ENCODE measurements around the gene ASXL1. TPM values are rescaled to one million over a fixed set of nuclear protein-coding genes. Genes with fewer than 3 reads are reported as not detected.
A peak's percentile ranks its signal among the peaks of the same experiment; 100 is the strongest.

ASXL1 gene
- total RNA-seq, 6 experiments from 2014 or later: 49.0 to 62.4 (median 54.4) TPM

GRCh38 chr20:32468860-32469259, 110.7 kb downstream of the ASXL1 start:
- Mint-ChIP-seq H3K27me3 (ENCODE audit: insufficient read depth) (peaks cover 2% of the 10 kb centered on the region; the same call in 1 of the 2 replicates), H3K27ac (no peak overlapping the region; the same call in 1 of the 2 replicates), H3K9me3 (no peaks in the 10 kb centered on the region), H3K4me1 (ENCODE audit: low read depth) (peaks cover 26% of the 10 kb centered on the region), H3K4me3 (no peak overlapping the region), H3K36me3 (ENCODE audit: low read depth) (peaks cover 11% of the 10 kb centered on the region; the same call in 1 of the 2 replicates)
- TF ChIP-seq CTCF (IDR thresholded peaks at IDR 0.05): no peak
- no peak for DNase-seq

GRCh38 chr20:32470025-32470861, 112.1 kb downstream of the ASXL1 start:
- Mint-ChIP-seq H3K27me3 (ENCODE audit: insufficient read depth) (peaks cover 2% of the 10 kb centered on the region), H3K4me1 (ENCODE audit: low read depth) (peaks cover 28% of the 10 kb centered on the region), H3K27ac (peak overlapping the region; percentile 82), H3K4me3 (peak overlapping the region; percentile 11; the same call in 1 of the 2 replicates), H3K9me3 (no peaks in the 10 kb centered on the region), H3K36me3 (ENCODE audit: low read depth) (peaks cover 11% of the 10 kb centered on the region; the same call in 1 of the 2 replicates)
- DNase-seq: peak; percentile 50
- peak; percentile 79 for TF ChIP-seq CTCF (IDR thresholded peaks at IDR 0.05)

- Mint-ChIP-seq H3K27me3 (ENCODE audit: insufficient read depth) (peaks cover 2% of the 10 kb centered on the region), H3K4me3 (no peak overlapping the region), H3K4me1 (ENCODE audit: low read depth) (peaks cover 28% of the 10 kb centered on the region), H3K36me3 (ENCODE audit: low read depth) (peaks cover 11% of the 10 kb centered on the region; the same call in 1 of the 2 replicates), H3K27ac (peak overlapping the region; percentile 48; the same call in 1 of the 2 replicates), H3K9me3 (no peaks in the 10 kb centered on the region)
- TF ChIP-seq CTCF (IDR thresholded peaks at IDR 0.05): no peak
- no peak for DNase-seq
Measured at GRCh38 chr20:32470940-32471339, 112.8 kb downstream of the ASXL1 start.

GRCh38 chr20:32472581-32473207, 114.6 kb downstream of the ASXL1 start:
- Mint-ChIP-seq H3K36me3 (ENCODE audit: low read depth) (peaks cover 11% of the 10 kb centered on the region; the same call in 1 of the 2 replicates), H3K4me3 (no peak overlapping the region), H3K27ac (no peak overlapping the region), H3K27me3 (ENCODE audit: insufficient read depth) (peaks cover 2% of the 10 kb centered on the region), H3K4me1 (ENCODE audit: low read depth) (peaks cover 42% of the 10 kb centered on the region), H3K9me3 (no peaks in the 10 kb centered on the region)
- no peak for DNase-seq
- no peak for TF ChIP-seq CTCF (IDR thresholded peaks at IDR 0.05)

- Mint-ChIP-seq H3K27ac (peak overlapping the region; percentile 40; the same call in 1 of the 2 replicates), H3K27me3 (ENCODE audit: insufficient read depth) (peaks cover 2% of the 10 kb centered on the region), H3K4me3 (peak overlapping the region; percentile 30; the same call in 1 of the 2 replicates), H3K4me1 (ENCODE audit: low read depth) (peaks cover 50% of the 10 kb centered on the region), H3K9me3 (no peaks in the 10 kb centered on the region), H3K36me3 (ENCODE audit: low read depth) (peaks cover 11% of the 10 kb centered on the region; the same call in 1 of the 2 replicates)
- no peak for DNase-seq
- no peak for TF ChIP-seq CTCF (IDR thresholded peaks at IDR 0.05)
Measured at GRCh38 chr20:32473231-32474008, 115.3 kb downstream of the ASXL1 start.
